Measurements from ENCODE around the gene SHC3.

SHC3 gene

GRCh38 chr9:89014153-89014552, 164.5 kb downstream of the SHC3 start:
- H3K4me3 ChIP-seq (ENCODE audit: control insufficient read depth, low read depth, low read length), result no peak overlapping the region
- no peak for DNase-seq (ENCODE audit: low read depth)
- no peak for TF ChIP-seq CTCF (conservative IDR thresholded peaks at IDR 0.05; ENCODE audit: control insufficient read depth, insufficient read depth, low read depth, low read length)

DNA sequence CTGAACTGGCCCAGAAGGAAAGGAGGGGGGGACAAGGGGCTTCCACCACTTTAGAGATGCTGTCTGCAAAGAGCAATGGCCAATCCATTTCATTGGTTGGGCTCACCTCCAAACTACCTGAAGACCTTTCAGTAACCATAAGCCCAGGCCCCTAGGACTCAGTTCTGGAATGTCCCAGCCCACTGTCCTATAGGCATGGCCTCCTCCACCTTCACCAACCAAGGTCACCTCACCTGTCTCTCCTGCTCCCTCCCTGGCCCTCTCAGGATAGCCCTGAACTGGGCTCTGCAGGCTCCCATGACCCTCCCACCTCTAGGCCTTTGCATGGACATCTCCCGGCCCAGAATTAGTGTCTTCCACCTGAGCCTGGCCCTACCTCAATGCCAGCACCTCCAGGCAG, 165.0 kb downstream of the SHC3 start:
- DNase-seq (ENCODE audit: low read depth), result no peak
- TF ChIP-seq CTCF (conservative IDR thresholded peaks at IDR 0.05; ENCODE audit: control insufficient read depth, insufficient read depth, low read depth, low read length), result no peak
- H3K4me3 ChIP-seq (ENCODE audit: control insufficient read depth, low read depth, low read length), result no peak overlapping the region

GRCh38 chr9:89012294-89013042, 166.2 kb downstream of the SHC3 start:
- DNase-seq (ENCODE audit: low read depth), result no peak
- no peak for TF ChIP-seq CTCF (conservative IDR thresholded peaks at IDR 0.05; ENCODE audit: control insufficient read depth, insufficient read depth, low read depth, low read length)
- H3K4me3 ChIP-seq (ENCODE audit: control insufficient read depth, low read depth, low read length), result no peak overlapping the region

GRCh38 chr9:89011683-89012082, 166.9 kb downstream of the SHC3 start:
- H3K4me3 ChIP-seq (ENCODE audit: control insufficient read depth, low read depth, low read length), result no peak overlapping the region
- no peak for TF ChIP-seq CTCF (conservative IDR thresholded peaks at IDR 0.05; ENCODE audit: control insufficient read depth, insufficient read depth, low read depth, low read length)
- DNase-seq (ENCODE audit: low read depth), result no peak

- TF ChIP-seq CTCF (conservative IDR thresholded peaks at IDR 0.05; ENCODE audit: control insufficient read depth, insufficient read depth, low read depth, low read length), result no peak
- DNase-seq (ENCODE audit: low read depth), result no peak
- H3K4me3 ChIP-seq (ENCODE audit: control insufficient read depth, low read depth, low read length), result no peak overlapping the region
Measured at GRCh38 chr9:89010526-89011111, 168.0 kb downstream of the SHC3 start.

- TF ChIP-seq CTCF (conservative IDR thresholded peaks at IDR 0.05; ENCODE audit: control insufficient read depth, insufficient read depth, low read depth, low read length), result no peak
- DNase-seq (ENCODE audit: low read depth), result no peak
- H3K4me3 ChIP-seq (ENCODE audit: control insufficient read depth, low read depth, low read length), result no peak overlapping the region
Measured at GRCh38 chr9:89010056-89010455, 168.6 kb downstream of the SHC3 start.

All from fibroblast of mammary gland (primary cell).